Fibroblast of lung (primary cell): ENCODE measurements around the gene ANKRD13B. TPM values are rescaled to one million over a fixed set of nuclear protein-coding genes. Genes with fewer than 3 reads are reported as not detected.
"Not testable (repeated sequence)": the region's sequence is repeated elsewhere in the genome, so short reads cannot be mapped to it uniquely, and the experiment has no call there.

Experiments used
- DNase-seq, 2 donors: peaks; one replicate each; pipeline versions ENCODE4 v3.0.0 to v3.0.0-alpha.2; 2010; ENCODE audit warnings: low read depth in 2 of 2
- H2AFZ ChIP-seq: 2 replicates; pipeline ENCODE4 v1.5.1; 2012; ENCODE audit warnings: low read length, control low read depth, inconsistent platforms
- H3K27ac ChIP-seq: 2 replicates; pipeline ENCODE4 v1.5.1; 2011; ENCODE audit warnings: low read length, control low read depth; ENCODE audit not compliant: insufficient read depth
- H3K27me3 ChIP-seq: 2 replicates; pipeline ENCODE4 v1.5.1; 2011; ENCODE audit warnings: mild to moderate bottlenecking, low read length; ENCODE audit not compliant: control insufficient read depth, insufficient read depth
- H3K36me3 ChIP-seq: 2 replicates; pipeline ENCODE4 v1.5.1; 2011; ENCODE audit warnings: low read length; ENCODE audit not compliant: control insufficient read depth, insufficient read depth
- H3K4me1 ChIP-seq: 2 replicates; pipeline ENCODE4 v1.5.1; 2011; ENCODE audit warnings: low read length; ENCODE audit not compliant: control insufficient read depth, insufficient read depth; ENCODE audit errors: extremely low read depth
- H3K4me2 ChIP-seq: 2 replicates; pipeline ENCODE4 v1.5.1; 2011; ENCODE audit warnings: low read length, control low read depth; ENCODE audit not compliant: insufficient read depth; ENCODE audit errors: extremely low read depth
- H3K4me3 ChIP-seq, 4 experiments: fragments of 200-600 bp in 1 of 4; sonication (generic) in 1 of 4; replicated peaks in 1 of 4; 2 replicates each; pipeline ENCODE4 v1.5.1; 2011 to 2016; ENCODE audit warnings: low read length in 4 of 4, low read depth in 3 of 4, mild to moderate bottlenecking in 3 of 4, control low read depth in 2 of 4, inconsistent platforms in 1 of 4, mixed read lengths in 1 of 4; ENCODE audit not compliant: insufficient read depth in 1 of 4; ENCODE audit errors: control extremely low read depth in 1 of 4
- H3K79me2 ChIP-seq: 2 replicates; pipeline ENCODE4 v1.5.1; 2012; ENCODE audit warnings: mild to moderate bottlenecking, low read length, inconsistent platforms; ENCODE audit not compliant: control insufficient read depth, insufficient read depth
- H3K9ac ChIP-seq: 2 replicates; pipeline ENCODE4 v1.5.1; 2011; ENCODE audit warnings: mild to moderate bottlenecking, low read length, control low read depth; ENCODE audit not compliant: insufficient read depth
- H3K9me3 ChIP-seq: 2 replicates; pipeline ENCODE4 v1.5.1; 2012; ENCODE audit warnings: low read depth, low read length; ENCODE audit not compliant: control insufficient read depth, insufficient read depth
- H4K20me1 ChIP-seq: 2 replicates; pipeline ENCODE4 v1.5.1; 2011; ENCODE audit warnings: low read length; ENCODE audit not compliant: control insufficient read depth, insufficient read depth; ENCODE audit errors: extremely low read depth
- EZH2 ChIP-seq: IDR thresholded peaks from 2 replicates; pipeline ENCODE4 v1.5.1; 2012; ENCODE audit warnings: low read length, control low read depth, mild to moderate bottlenecking; ENCODE audit errors: missing control alignments
- polyA plus RNA-seq, 2 donors: library from polyadenylated mRNA; depleted of rRNA in 1 of 2; stranded (reverse) in 1 of 2; unstranded in 1 of 2; fragments of >200 nt; gene quantifications; 2 replicates each; pipeline ENCODE4 v1.2.1, GENCODE V29; 2011 to 2012; ENCODE audit warnings: missing spikeins in 1 of 2
- total RNA-seq: library from RNA; depleted of rRNA; stranded (reverse); fragments of >200 nt; gene quantifications from 2 replicates; pipeline ENCODE4 v1.2.1, GENCODE V29; 2014
- TF ChIP-seq, protein P1 (sequence below), 2 donors: IDR thresholded peaks in 1 of 2; conservative IDR thresholded peaks in 1 of 2; 1 replicate in 1 of 2; 2 replicates in 1 of 2; pipeline ENCODE4 v1.5.1; 2011 to 2012; ENCODE audit warnings: low read length in 2 of 2, control low read depth in 1 of 2, inconsistent platforms in 1 of 2, low read depth in 1 of 2, mild to moderate bottlenecking in 1 of 2

The ANKRD13B gene
- total and polyA plus RNA-seq, 2 donors (not counting 1 experiment from before 2014, with no cell fraction given): 1.4 to 6.3 TPM

DNA sequence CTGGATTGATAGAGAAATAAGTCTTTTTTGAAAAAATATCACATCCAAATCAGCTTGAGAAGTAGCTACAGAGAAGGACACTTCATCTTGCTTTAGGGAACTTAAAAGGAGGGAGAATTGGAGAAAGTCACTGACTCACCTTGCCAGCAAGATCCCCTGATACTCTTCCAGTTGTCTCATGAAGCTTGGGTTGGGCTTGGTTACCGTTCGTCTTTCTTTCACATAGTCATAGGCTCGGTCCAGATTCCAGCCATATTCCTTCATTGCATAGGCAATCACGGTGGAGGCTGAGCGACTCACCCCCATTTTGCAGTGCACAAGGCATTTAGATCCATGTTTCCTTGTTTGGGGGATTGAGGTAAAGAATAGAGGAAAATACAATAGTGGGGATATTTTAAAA is 55.1 kb downstream of the ANKRD13B start:
- Histone ChIP-seq H3K79me2 (no peaks in the 10 kb centered on the region), H3K9me3 (no peaks in the 10 kb centered on the region), H3K36me3 (no peaks in the 10 kb centered on the region), H4K20me1 (no peaks in the 10 kb centered on the region), H2AFZ (no peak overlapping the region), H3K9ac (no peak overlapping the region), H3K4me2 (no peak overlapping the region), H3K27me3 (no peaks in the 10 kb centered on the region), H3K4me3 (no peak overlapping the region), H3K27ac (no peak overlapping the region), H3K4me1 (peaks cover 11% of the 10 kb centered on the region)
- TF ChIP-seq, protein P1, sequence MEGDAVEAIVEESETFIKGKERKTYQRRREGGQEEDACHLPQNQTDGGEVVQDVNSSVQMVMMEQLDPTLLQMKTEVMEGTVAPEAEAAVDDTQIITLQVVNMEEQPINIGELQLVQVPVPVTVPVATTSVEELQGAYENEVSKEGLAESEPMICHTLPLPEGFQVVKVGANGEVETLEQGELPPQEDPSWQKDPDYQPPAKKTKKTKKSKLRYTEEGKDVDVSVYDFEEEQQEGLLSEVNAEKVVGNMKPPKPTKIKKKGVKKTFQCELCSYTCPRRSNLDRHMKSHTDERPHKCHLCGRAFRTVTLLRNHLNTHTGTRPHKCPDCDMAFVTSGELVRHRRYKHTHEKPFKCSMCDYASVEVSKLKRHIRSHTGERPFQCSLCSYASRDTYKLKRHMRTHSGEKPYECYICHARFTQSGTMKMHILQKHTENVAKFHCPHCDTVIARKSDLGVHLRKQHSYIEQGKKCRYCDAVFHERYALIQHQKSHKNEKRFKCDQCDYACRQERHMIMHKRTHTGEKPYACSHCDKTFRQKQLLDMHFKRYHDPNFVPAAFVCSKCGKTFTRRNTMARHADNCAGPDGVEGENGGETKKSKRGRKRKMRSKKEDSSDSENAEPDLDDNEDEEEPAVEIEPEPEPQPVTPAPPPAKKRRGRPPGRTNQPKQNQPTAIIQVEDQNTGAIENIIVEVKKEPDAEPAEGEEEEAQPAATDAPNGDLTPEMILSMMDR (conservative IDR thresholded peaks at IDR 0.05 in 1 of 2, IDR thresholded peaks at IDR 0.05 in 1 of 2; ENCODE audit: low read depth in 1 of 2, low read length in 2 of 2): no peak
- no peak for TF ChIP-seq EZH2
- no peak for DNase-seq

DNA sequence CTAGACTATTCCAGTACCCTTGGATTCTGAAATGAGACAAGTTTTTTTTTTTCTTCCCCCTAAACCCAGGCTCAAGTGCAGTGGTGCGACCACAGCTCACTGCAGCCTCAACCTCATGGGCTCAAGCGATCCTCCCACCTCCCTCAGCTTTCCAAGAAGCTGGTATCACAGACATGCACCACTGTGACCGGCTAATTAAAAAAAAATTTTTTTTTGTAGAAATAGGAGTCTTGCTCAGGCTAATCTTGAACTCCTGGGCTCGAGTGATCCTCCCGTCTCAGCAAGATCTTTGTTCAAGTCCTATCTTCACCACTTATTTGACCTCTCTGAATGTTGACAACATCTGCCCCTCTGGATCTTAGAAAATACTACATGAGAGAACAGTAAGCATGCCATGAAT is 56.4 kb downstream of the ANKRD13B start:
- Histone ChIP-seq H3K27me3 (no peaks in the 10 kb centered on the region), H3K9me3 (no peaks in the 10 kb centered on the region), H3K79me2 (no peaks in the 10 kb centered on the region), H2AFZ (no peak overlapping the region), H3K9ac (no peak overlapping the region), H3K4me1 (peaks cover 8% of the 10 kb centered on the region), H4K20me1 (no peaks in the 10 kb centered on the region), H3K27ac (no peak overlapping the region), H3K36me3 (no peaks in the 10 kb centered on the region), H3K4me2 (no peak overlapping the region), H3K4me3 (no peak overlapping the region)
- TF ChIP-seq, protein P1 (conservative IDR thresholded peaks at IDR 0.05 in 1 of 2, IDR thresholded peaks at IDR 0.05 in 1 of 2; ENCODE audit: low read depth in 1 of 2, low read length in 2 of 2): no peak
- TF ChIP-seq EZH2: no peak
- no peak for DNase-seq

DNA sequence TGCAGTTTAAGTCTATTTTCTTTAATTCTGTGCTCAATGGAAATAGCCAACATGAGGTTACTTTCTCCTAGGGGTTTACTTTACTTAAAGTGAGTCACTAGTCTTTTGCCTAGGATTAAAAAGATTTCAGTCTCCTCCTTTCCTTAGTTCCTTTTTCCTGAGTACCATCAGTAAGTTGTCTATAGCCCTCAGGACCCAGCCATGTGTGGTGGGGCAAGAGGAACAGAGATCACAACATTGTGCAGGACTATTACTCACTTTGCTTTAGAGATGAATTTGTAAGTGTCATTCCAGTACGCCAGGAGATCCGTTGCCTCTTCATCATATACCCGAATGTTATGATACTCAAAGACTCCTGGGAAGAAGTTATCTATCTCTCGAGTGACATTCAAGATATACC is 57.5 kb downstream of the ANKRD13B start:
- no peaks in the 10 kb centered on the region for H3K9me3 ChIP-seq
- H3K4me2 ChIP-seq: no peak overlapping the region
- H3K4me1 ChIP-seq: peaks cover 4% of the 10 kb centered on the region
- no peak overlapping the region for H3K27ac ChIP-seq
- H3K9ac ChIP-seq: no peak overlapping the region
- H4K20me1 ChIP-seq: no peaks in the 10 kb centered on the region
- no peak for TF ChIP-seq EZH2
- TF ChIP-seq, protein P1 (conservative IDR thresholded peaks at IDR 0.05 in 1 of 2, IDR thresholded peaks at IDR 0.05 in 1 of 2; ENCODE audit: low read depth in 1 of 2, low read length in 2 of 2): no peak
- H3K36me3 ChIP-seq: no peaks in the 10 kb centered on the region
- H2AFZ ChIP-seq: no peak overlapping the region
- no peaks in the 10 kb centered on the region for H3K27me3 ChIP-seq
- no peak overlapping the region for H3K4me3 ChIP-seq
- DNase-seq: no peak
- H3K79me2 ChIP-seq: no peaks in the 10 kb centered on the region

DNA sequence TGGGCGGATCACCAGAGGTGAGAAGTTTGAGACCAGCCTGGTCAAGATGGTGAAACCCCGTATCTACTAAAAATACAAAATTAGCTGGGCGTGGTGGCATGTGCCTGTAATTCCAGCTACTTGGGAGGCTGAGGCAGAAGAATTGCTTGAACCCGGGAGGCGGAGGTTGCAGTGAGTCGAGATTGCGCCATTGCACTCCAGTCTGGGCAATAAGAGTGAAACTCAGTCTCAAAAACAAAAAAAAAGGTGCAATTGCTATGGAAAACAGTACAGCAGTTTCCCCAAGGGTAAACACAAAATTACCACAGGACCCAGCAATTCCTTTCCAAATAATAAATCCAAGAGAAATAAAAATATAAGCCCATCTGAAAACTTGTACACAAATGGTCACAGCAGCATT is 59.0 kb downstream of the ANKRD13B start:
- H3K4me1 ChIP-seq, H3K27me3 ChIP-seq, H2AFZ ChIP-seq, H3K27ac ChIP-seq, H3K4me2 ChIP-seq, H3K4me3 ChIP-seq, H3K9ac ChIP-seq, H3K9me3 ChIP-seq, DNase-seq, H3K79me2 ChIP-seq, H3K36me3 ChIP-seq, H4K20me1 ChIP-seq: not testable (repeated sequence)
